Measurements from ENCODE around the gene GJD4. TPM values are rescaled to one million over a fixed set of nuclear protein-coding genes. Genes with fewer than 3 reads are reported as not detected.
A peak's percentile ranks its signal among the peaks of the same experiment; 100 is the strongest.

GJD4 gene
- total and polyA plus RNA-seq, 2 of the 4 experiments (the other 2 are of a cell fraction) = not detected

GRCh38 chr10:35607475-35608327, 2.6 kb downstream of the GJD4 start:
- no peak overlapping the region for H2BK20ac ChIP-seq (ENCODE audit: low read depth, low read length)
- no peaks in the 10 kb centered on the region for H4K20me1 ChIP-seq (ENCODE audit: insufficient read depth, low read length)
- H2BK15ac ChIP-seq (ENCODE audit: low read depth, low read length) = no peak overlapping the region
- 19% methylated on average over 36 of the region's 78 CpGs; no CpG with 5 or more reads in 1 of the 2 experiments for WGBS, 2 experiments (ENCODE audit: extremely low coverage in 2 of 2, insufficient read length in 1 of 2)
- H3K18ac ChIP-seq (ENCODE audit: low read depth, low read length) = peak overlapping the region; percentile 14; the same call in 1 of the 2 replicates
- H3K4ac ChIP-seq (ENCODE audit: low read depth, low read length) = peak overlapping the region; percentile 22; the same call in 1 of the 2 replicates
- H3K27ac ChIP-seq (ENCODE audit: insufficient read depth, low read length) = no peak overlapping the region
- peaks cover 7% of the 10 kb centered on the region for H3K4me1 ChIP-seq (ENCODE audit: control insufficient read depth, insufficient read depth, low read length)
- ChIA-PET CTCF (no interaction called here), POLR2A (ENCODE audit: unreplicated experiment) (no interaction called here)
- no peak overlapping the region for H2BK5ac ChIP-seq (ENCODE audit: low read depth, low read length, poor library complexity, severe bottlenecking)
- BruUV-seq (replicated peaks) = no TSS peak
- in situ Hi-C loops (cut with MboI; ENCODE audit: low sequenced_read_pairs) = no loop called here
- intact Hi-C loops (cut with micrococcal nuclease) = loop anchor here (5.0 kb wide), 1 partner anchor 185 kb away; no protein-coding TSS in a partner anchor
- peak overlapping the region; percentile 18; the same call in 1 of the 2 replicates for H3K23ac ChIP-seq (ENCODE audit: low read depth, low read length)
- no peak overlapping the region for H3K56ac ChIP-seq (ENCODE audit: extremely low read depth, insufficient read depth, low read length)
- peaks cover 31% of the 10 kb centered on the region for H3K27me3 ChIP-seq (ENCODE audit: control insufficient read depth, insufficient read depth, low read length)
- H4K5ac ChIP-seq (ENCODE audit: low read depth, low read length) = peak overlapping the region; percentile 30
- dilution Hi-C loops (cut with HindIII; ENCODE audit: low sequenced_read_pairs, unreplicated experiment) = no loop called here
- no peak for DNase-seq
- H2BK120ac ChIP-seq (ENCODE audit: low read depth, low read length) = peak overlapping the region; percentile 40
- TF ChIP-seq CTCF (conservative IDR thresholded peaks at IDR 0.05; ENCODE audit: low read depth, low read length) = no peak
- no peak for TF ChIP-seq BHLHE40 (IDR thresholded peaks at IDR 0.05; ENCODE audit: low read depth, low read length)
- H2AK9ac ChIP-seq (replicated peaks; ENCODE audit: low read depth, low read length, poor library complexity) = peak overlapping the region; percentile 61
- H4K91ac ChIP-seq (ENCODE audit: insufficient read depth, low read depth, low read length) = peak overlapping the region; percentile 6; the same call in 1 of the 2 replicates
- ATAC-seq (ENCODE audit: low read depth) = peak; percentile 58
- H3K79me1 ChIP-seq (ENCODE audit: low read depth in 1 of 2, low read length in 2 of 2) = no peaks in the 10 kb centered on the region
- no peak overlapping the region; the same call in 1 of the 2 replicates for H3K14ac ChIP-seq (replicated peaks; ENCODE audit: low read depth, low read length)
- peak overlapping the region; percentile 37 for H3K4me3 ChIP-seq (ENCODE audit: insufficient read depth, low read depth, low read length)
- H4K8ac ChIP-seq (ENCODE audit: low read depth in 2 of 2, low read length in 2 of 2) = peak overlapping the region; percentile 59 to 70; a peak in 3 of 4 replicates
- H2AFZ ChIP-seq (replicated peaks; ENCODE audit: low read length, poor library complexity) = peak overlapping the region; percentile 89
- no peaks in the 10 kb centered on the region for H3K36me3 ChIP-seq (ENCODE audit: control insufficient read depth, insufficient read depth, low read length)
- H3K9me1 ChIP-seq (ENCODE audit: insufficient read depth, low read length) = peaks cover 4% of the 10 kb centered on the region; the same call in 1 of the 2 replicates
- H2AK5ac ChIP-seq (ENCODE audit: low read depth, low read length) = 0 out of 2 replicates have a peak overlapping the region, but pooled peaks have one; percentile 13
- 0 out of 2 replicates have a peak, but pooled peaks cover 2% of the 10 kb centered on the region for H3K9me3 ChIP-seq (ENCODE audit: control insufficient read depth, insufficient read depth, low read length)
- no peak overlapping the region for H3K9ac ChIP-seq (ENCODE audit: low read depth, low read length)
- peak overlapping the region; percentile 64 for H3K4me2 ChIP-seq (ENCODE audit: low read depth, low read length)
